Adrenal gland (tissue), 5 donors: Measurements from ENCODE around the gene FOCAD.

Source experiments
- CTCF ChIP-seq, 6 experiments: fragments of 450-650 bp in 4 of 6; fragments of 200-600 bp in 2 of 6; sonication (generic) in 1 of 6; IDR thresholded peaks; 1 replicate in 5 of 6; 2 replicates in 1 of 6; pipeline versions ENCODE4 v1.5.1 to v1.8.0; 2016 to 2021; ENCODE audit warnings: antibody characterized with exemption in 6 of 6, mild to moderate bottlenecking in 2 of 6, moderate library complexity in 1 of 6
- POLR2A ChIP-seq, 2 donors: fragments of 450-650 bp; IDR thresholded peaks; one replicate each; pipeline ENCODE4 v1.6.1; 2017; ENCODE audit warnings: antibody characterized with exemption in 2 of 2, mild to moderate bottlenecking in 2 of 2, moderate library complexity in 1 of 2
- donor health status: DM: no; HTN: no; CAD: no.

- TF ChIP-seq CTCF (IDR thresholded peaks at IDR 0.05) = no peak
- TF ChIP-seq POLR2A (IDR thresholded peaks at IDR 0.05) = no peak
Measured at GRCh38 chr9:21030389-21031035, 346.5 kb downstream of the FOCAD start.
